Keratinocyte (primary cell): ENCODE data around the gene GALNT9. TPM values are rescaled to one million over a fixed set of nuclear protein-coding genes. Genes with fewer than 3 reads are reported as not detected.

Source experiments
- DNase-seq: peaks from one replicate; pipeline ENCODE4 v3.0.0-alpha.2; 2011; ENCODE audit warnings: low read depth, missing footprints, low spot score
- FAIRE-seq: peaks from 2 replicates; lab custom pipeline; 2011; peaks lifted over from hg19 to GRCh38; lab: Jason Lieb, UNC
- H2AFZ ChIP-seq: 2 replicates; pipeline ENCODE4 v1.6.0; 2012; ENCODE audit warnings: low read length, control low read depth, inconsistent platforms; ENCODE audit not compliant: control insufficient read depth
- H3K27ac ChIP-seq: 2 replicates; pipeline ENCODE4 v1.5.1; 2011; ENCODE audit warnings: low read length; ENCODE audit not compliant: control insufficient read depth, insufficient read depth
- H3K27me3 ChIP-seq: 3 replicates; pipeline ENCODE4 v1.6.0; 2011; ENCODE audit warnings: low read length; ENCODE audit not compliant: control insufficient read depth, insufficient read depth; ENCODE audit errors: extremely low read depth
- H3K36me3 ChIP-seq, 2 experiments: 2 replicates in 1 of 2; 3 replicates in 1 of 2; pipeline ENCODE4 v1.5.1; 2011; ENCODE audit warnings: low read length in 2 of 2, mild to moderate bottlenecking in 1 of 2; ENCODE audit not compliant: control insufficient read depth in 2 of 2, insufficient read depth in 2 of 2; ENCODE audit errors: extremely low read depth in 1 of 2
- H3K4me1 ChIP-seq: 3 replicates; pipeline ENCODE4 v1.5.1; 2011; ENCODE audit warnings: low read length; ENCODE audit not compliant: control insufficient read depth, insufficient read depth; ENCODE audit errors: extremely low read depth
- H3K4me2 ChIP-seq: 3 replicates; pipeline ENCODE4 v1.6.0; 2011; ENCODE audit warnings: low read depth, low read length; ENCODE audit not compliant: control insufficient read depth, insufficient read depth; ENCODE audit errors: extremely low read depth
- H3K4me3 ChIP-seq, 3 experiments: fragments of 200-600 bp in 1 of 3; sonication (generic) in 1 of 3; 2 replicates in 2 of 3; 3 replicates in 1 of 3; pipeline ENCODE4 v1.5.1; 2011 to 2016; ENCODE audit warnings: low read length in 3 of 3, mild to moderate bottlenecking in 3 of 3, control low read depth in 2 of 3, inconsistent platforms in 1 of 3, low read depth in 1 of 3, mixed read lengths in 1 of 3, mixed run types in 1 of 3, moderate library complexity in 1 of 3; ENCODE audit not compliant: control insufficient read depth in 2 of 3, insufficient read depth in 2 of 3; ENCODE audit errors: extremely low read depth in 1 of 3
- H3K79me2 ChIP-seq: 2 replicates; pipeline ENCODE4 v1.6.0; 2012; ENCODE audit warnings: low read length; ENCODE audit not compliant: control insufficient read depth, insufficient read depth
- H3K9ac ChIP-seq: 3 replicates; pipeline ENCODE4 v1.6.0; 2011; ENCODE audit warnings: low read length; ENCODE audit not compliant: control insufficient read depth, insufficient read depth; ENCODE audit errors: extremely low read depth
- H3K9me1 ChIP-seq: 3 replicates; pipeline ENCODE4 v1.6.0; 2011; ENCODE audit warnings: low read length; ENCODE audit not compliant: control insufficient read depth, insufficient read depth; ENCODE audit errors: extremely low read depth
- H3K9me3 ChIP-seq: 2 replicates; pipeline ENCODE4 v1.5.1; 2012; ENCODE audit warnings: low read depth, low read length; ENCODE audit not compliant: control insufficient read depth
- H4K20me1 ChIP-seq: 3 replicates; pipeline ENCODE4 v1.6.0; 2011; ENCODE audit warnings: low read length; ENCODE audit not compliant: control insufficient read depth, insufficient read depth; ENCODE audit errors: extremely low read depth
- EZH2 ChIP-seq: IDR thresholded peaks from one replicate; pipeline ENCODE4 v1.6.1; 2012; ENCODE audit warnings: inconsistent platforms, mild to moderate bottlenecking, low read length, moderate library complexity
- dilution Hi-C: fragments of 300-500 bp; cut with MboI; formaldehyde crosslinking; loops from one replicate; pipeline ENCODE4 v1.7.0; 2020; ENCODE audit warnings: low sequenced_read_pairs; ENCODE audit not compliant: extremely low pct_ligation_motif_present
- polyA plus RNA-seq, 5 experiments: library from polyadenylated mRNA; depleted of rRNA in 3 of 5; stranded (reverse) in 3 of 5; stranded (forward) in 1 of 5; unstranded in 1 of 5; fragments of >200 nt; gene quantifications; 1 replicate in 1 of 5; 2 replicates in 3 of 5; 3 replicates in 1 of 5; pipeline versions ENCODE4 v1.2.1 to v1.2.3, GENCODE V29; 2011 to 2012; ENCODE audit warnings: missing spikeins in 2 of 5, low read depth in 1 of 5, low replicate concordance in 1 of 5
- TF ChIP-seq, protein P1 (sequence below), 3 experiments: IDR thresholded peaks in 1 of 3; conservative IDR thresholded peaks in 1 of 3; optimal IDR thresholded peaks in 1 of 3; 2 replicates in 2 of 3; 3 replicates in 1 of 3; pipeline versions ENCODE3 to v1.5.1; 2011; ENCODE audit warnings: low read length in 3 of 3, mild to moderate bottlenecking in 3 of 3, moderate library complexity in 2 of 3, control low read depth in 1 of 3, inconsistent platforms in 1 of 3; ENCODE audit not compliant: insufficient read depth in 2 of 3; ENCODE audit errors: extremely low read depth in 1 of 3

GALNT9 gene
- polyA plus RNA-seq, 1 donor (not counting 4 experiments of a cell fraction or from before 2014, with no cell fraction given): not detected

DNA sequence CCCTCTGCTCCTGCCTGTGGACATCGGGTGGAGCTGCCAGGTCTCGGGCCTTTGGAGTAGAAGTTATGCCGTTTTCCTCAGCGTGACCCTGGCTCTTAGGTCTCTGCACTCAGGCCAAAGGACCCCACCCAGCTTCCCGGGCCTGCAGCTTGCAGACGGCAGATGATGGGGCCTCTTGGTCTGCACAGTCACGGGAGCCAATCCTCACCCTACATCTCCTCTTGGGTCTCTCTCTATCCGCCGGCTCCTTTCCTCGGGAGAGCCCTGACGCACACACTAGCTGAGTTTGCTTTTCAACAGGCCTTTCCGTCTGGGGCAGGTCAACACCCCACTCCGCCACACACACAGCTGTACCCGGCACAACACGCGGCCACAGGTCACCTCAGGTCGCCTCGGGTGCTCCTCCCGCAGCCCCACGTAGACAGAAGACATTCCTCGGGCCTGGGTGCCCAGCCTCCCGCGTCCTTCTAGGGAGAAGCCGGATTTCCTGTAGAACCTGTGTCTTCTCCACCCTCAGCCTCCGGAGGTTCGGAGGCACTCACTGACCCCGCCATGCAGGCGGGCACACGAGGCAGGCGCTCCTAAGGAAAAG, 9.9 kb downstream of the GALNT9 start:
- Histone ChIP-seq H2AFZ (no peak overlapping the region), H3K9me1 (no peaks in the 10 kb centered on the region), H3K9ac (no peak overlapping the region), H3K79me2 (no peaks in the 10 kb centered on the region), H4K20me1 (no peaks in the 10 kb centered on the region), H3K4me1 (no peaks in the 10 kb centered on the region), H3K4me3 (no peak overlapping the region), H3K36me3 (no peaks in the 10 kb centered on the region), H3K9me3 (peaks cover 8% of the 10 kb centered on the region), H3K4me2 (no peak overlapping the region), H3K27ac (no peak overlapping the region), H3K27me3 (peaks cover 8% of the 10 kb centered on the region)
- FAIRE-seq (no peak), DNase-seq (no peak)
- dilution Hi-C loops: no loop called here
- no peak for TF ChIP-seq EZH2
- TF ChIP-seq, protein P1, sequence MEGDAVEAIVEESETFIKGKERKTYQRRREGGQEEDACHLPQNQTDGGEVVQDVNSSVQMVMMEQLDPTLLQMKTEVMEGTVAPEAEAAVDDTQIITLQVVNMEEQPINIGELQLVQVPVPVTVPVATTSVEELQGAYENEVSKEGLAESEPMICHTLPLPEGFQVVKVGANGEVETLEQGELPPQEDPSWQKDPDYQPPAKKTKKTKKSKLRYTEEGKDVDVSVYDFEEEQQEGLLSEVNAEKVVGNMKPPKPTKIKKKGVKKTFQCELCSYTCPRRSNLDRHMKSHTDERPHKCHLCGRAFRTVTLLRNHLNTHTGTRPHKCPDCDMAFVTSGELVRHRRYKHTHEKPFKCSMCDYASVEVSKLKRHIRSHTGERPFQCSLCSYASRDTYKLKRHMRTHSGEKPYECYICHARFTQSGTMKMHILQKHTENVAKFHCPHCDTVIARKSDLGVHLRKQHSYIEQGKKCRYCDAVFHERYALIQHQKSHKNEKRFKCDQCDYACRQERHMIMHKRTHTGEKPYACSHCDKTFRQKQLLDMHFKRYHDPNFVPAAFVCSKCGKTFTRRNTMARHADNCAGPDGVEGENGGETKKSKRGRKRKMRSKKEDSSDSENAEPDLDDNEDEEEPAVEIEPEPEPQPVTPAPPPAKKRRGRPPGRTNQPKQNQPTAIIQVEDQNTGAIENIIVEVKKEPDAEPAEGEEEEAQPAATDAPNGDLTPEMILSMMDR (optimal IDR thresholded peaks at IDR 0.05 in 1 of 3, IDR thresholded peaks at IDR 0.05 in 1 of 3, conservative IDR thresholded peaks at IDR 0.05 in 1 of 3; ENCODE audit: extremely low read depth in 1 of 3, insufficient read depth in 2 of 3, low read length in 3 of 3): no peak

DNA sequence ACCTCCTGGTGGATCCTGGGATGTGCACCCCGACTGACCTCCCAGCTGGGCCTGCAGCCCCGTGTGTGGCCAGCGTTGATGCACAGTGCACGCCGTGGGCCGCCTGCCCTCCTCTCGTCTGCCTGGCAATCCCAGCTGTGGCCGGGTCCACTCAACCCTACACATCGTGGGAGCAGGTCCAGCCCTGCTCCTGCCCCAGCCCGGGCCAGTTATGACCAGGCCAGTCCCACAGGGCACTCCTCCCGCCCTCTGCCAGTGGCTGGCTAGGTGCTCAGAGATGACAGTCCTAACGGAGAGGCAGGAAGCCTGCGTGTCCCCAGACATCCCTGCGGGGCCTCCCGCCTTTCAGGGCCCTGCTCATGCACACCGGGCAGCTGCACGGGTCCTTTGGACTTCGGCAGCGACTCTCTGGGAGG, 10.8 kb downstream of the GALNT9 start:
- dilution Hi-C loops: no loop called here
- H3K9me1 ChIP-seq: no peaks in the 10 kb centered on the region
- no peak overlapping the region for H3K27ac ChIP-seq
- peaks cover 8% of the 10 kb centered on the region for H3K27me3 ChIP-seq
- no peak for DNase-seq
- H3K79me2 ChIP-seq: no peaks in the 10 kb centered on the region
- no peak overlapping the region for H3K4me2 ChIP-seq
- FAIRE-seq: no peak
- TF ChIP-seq, protein P1 (optimal IDR thresholded peaks at IDR 0.05 in 1 of 3, IDR thresholded peaks at IDR 0.05 in 1 of 3, conservative IDR thresholded peaks at IDR 0.05 in 1 of 3; ENCODE audit: extremely low read depth in 1 of 3, insufficient read depth in 2 of 3, low read length in 3 of 3): no peak
- no peak for TF ChIP-seq EZH2
- H3K9ac ChIP-seq: no peak overlapping the region
- H3K36me3 ChIP-seq: no peaks in the 10 kb centered on the region
- no peaks in the 10 kb centered on the region for H3K4me1 ChIP-seq
- no peak overlapping the region for H3K4me3 ChIP-seq
- H4K20me1 ChIP-seq: no peaks in the 10 kb centered on the region
- peaks cover 8% of the 10 kb centered on the region for H3K9me3 ChIP-seq
- no peak overlapping the region for H2AFZ ChIP-seq
